Testis (tissue), 3 donors: ENCODE data around the gene ASIC1. TPM values are rescaled to one million over a fixed set of nuclear protein-coding genes. Genes with fewer than 3 reads are reported as not detected.
A peak's percentile ranks its signal among the peaks of the same experiment; 100 is the strongest.

Source experiments
- DNase-seq: peaks from one replicate; pipeline ENCODE4 v3.0.0-alpha.2; 2019
- H3K27ac ChIP-seq, 2 donors: fragments of 200-600 bp; sonication (generic); one replicate each; pipeline ENCODE4 v1.5.1; 2019
- H3K27me3 ChIP-seq: fragments of 200-600 bp; sonication (generic); one replicate; pipeline ENCODE4 v1.5.1; 2019
- H3K36me3 ChIP-seq: fragments of 200-600 bp; sonication (generic); one replicate; pipeline ENCODE4 v1.5.1; 2017; ENCODE audit warnings: low read depth; ENCODE audit errors: missing control alignments
- H3K4me1 ChIP-seq: fragments of 200-600 bp; sonication (generic); one replicate; pipeline ENCODE4 v1.5.1; 2019
- H3K4me3 ChIP-seq, 2 donors: fragments of 200-600 bp; sonication (generic); one replicate each; pipeline ENCODE4 v1.5.1; 2017 to 2019
- H3K9me3 ChIP-seq: fragments of 200-600 bp; sonication (generic); one replicate; pipeline ENCODE4 v1.5.1; 2017
- CTCF ChIP-seq, 3 experiments: fragments of 450-650 bp in 2 of 3; fragments of 200-600 bp in 1 of 3; sonication (generic) in 1 of 3; IDR thresholded peaks; one replicate each; pipeline ENCODE4 v1.5.1; 2016 to 2019; ENCODE audit warnings: antibody characterized with exemption in 3 of 3, mild to moderate bottlenecking in 2 of 3, moderate library complexity in 1 of 3
- POLR2A ChIP-seq: fragments of 450-650 bp; IDR thresholded peaks from one replicate; pipeline ENCODE4 v1.6.1; 2017; ENCODE audit warnings: antibody characterized with exemption, mild to moderate bottlenecking, moderate library complexity
- WGBS, 2 donors: methylation state at CpG; one replicate each; pipeline ENCODE4 v1.1.5; 2018; 5-methylcytosine and 5-hydroxymethylcytosine counted together
- intact Hi-C: fragments of 100-400 bp; cut with DNase I; formaldehyde crosslinking; loops from one replicate; pipeline ENCODE4 v1.15.1; 2023; ENCODE audit warnings: low total_unique reads
- polyA plus RNA-seq: library from polyadenylated mRNA; stranded (reverse); fragments of 350-450 nt; fragmentation: Illumina TruSeq; extraction: RNeasy Lipid Tissue Mini Kit (QIAGEN cat#74804); gene quantifications from one replicate; pipeline ENCODE4 v1.2.3, GENCODE V29; 2014; ENCODE audit warnings: low read depth, low replicate concordance; ENCODE audit not compliant: insufficient read depth
- total RNA-seq, 2 donors: library from RNA; depleted of rRNA; stranded (reverse); fragments of >200 nt; gene quantifications; one replicate each; pipeline ENCODE4 v1.2.3, GENCODE V29; 2016

ASIC1 gene
- total and polyA plus RNA-seq, 3 donors from 2014 or later: 1.9 to 3.5 (median 2.7) TPM

GRCh38 chr12:50111693-50112455 is 54.5 kb downstream of the ASIC1 start, which contains the start of gene COX14:
TSS of gene COX14 (plus strand) at chr12:50112236. CDS start at chr12:50120044, 7,808 bp downstream.
- H3K9me3 ChIP-seq: no peaks in the 10 kb centered on the region
- H3K27ac ChIP-seq: peak within 1 kb of the TSS; percentile 69 to 86
- H3K4me3 ChIP-seq: peak within 1 kb of the TSS; percentile 72 to 88
- H3K27me3 ChIP-seq: no peaks in the 10 kb centered on the region
- intact Hi-C loops: no loop called here
- peaks cover 18% of the 10 kb centered on the region for H3K4me1 ChIP-seq
- WGBS, 2 donors: 0% methylated on average over 46 to 56 of the region's 59 CpGs
- H3K36me3 ChIP-seq: no peaks in the 10 kb centered on the region
- TF ChIP-seq CTCF (IDR thresholded peaks at IDR 0.05) (peak; percentile 83 to 94 (median 91)), POLR2A (peak; percentile 66)
- peak; percentile 100 for DNase-seq

DNA sequence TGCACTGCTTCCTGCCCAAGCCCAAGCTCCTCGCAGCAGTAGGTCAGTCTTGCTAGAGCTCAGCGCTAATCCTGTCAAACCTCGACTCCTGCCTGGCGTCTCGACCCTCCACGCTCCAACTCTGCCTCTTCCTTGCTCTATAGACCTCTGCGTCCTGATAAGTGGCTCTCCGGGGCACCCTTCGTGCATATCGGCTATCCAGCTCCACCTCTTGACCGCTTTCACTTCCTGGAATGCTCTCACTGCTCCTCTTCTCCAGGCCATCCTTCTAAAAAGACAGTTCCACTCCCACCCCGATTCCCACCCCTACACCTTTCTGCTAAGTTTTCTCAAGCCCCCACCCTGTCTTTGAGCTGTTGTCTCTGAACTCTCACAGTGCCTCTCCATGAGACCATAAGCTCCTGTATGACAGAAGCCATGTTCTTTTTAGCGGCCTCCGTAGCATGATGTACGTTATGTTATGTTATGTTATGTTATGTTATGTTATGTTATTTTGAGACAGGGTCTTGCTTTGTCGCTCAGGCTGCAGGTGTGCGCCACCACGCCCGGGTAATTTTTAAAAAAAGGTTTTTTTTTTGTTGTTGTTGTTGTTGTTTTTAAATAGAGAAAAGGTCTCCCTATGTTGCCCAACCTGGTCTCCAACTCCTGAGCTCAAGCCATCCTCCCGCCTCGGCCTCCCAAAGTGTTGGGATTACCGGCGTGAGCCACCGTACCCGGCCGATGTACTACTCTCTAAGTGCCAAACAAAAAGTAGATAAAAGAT is 55.2 kb downstream of the ASIC1 start:
- DNase-seq: peak; percentile 53
- Histone ChIP-seq H3K36me3 (no peaks in the 10 kb centered on the region), H3K27me3 (no peaks in the 10 kb centered on the region), H3K4me1 (peaks cover 22% of the 10 kb centered on the region), H3K4me3 (peak overlapping the region; percentile 72 to 88), H3K9me3 (no peaks in the 10 kb centered on the region), H3K27ac (peak overlapping the region; percentile 69 to 86)
- WGBS, 2 donors: 9 to 13% methylated on average over 26 of the region's 26 CpGs
- TF ChIP-seq POLR2A (no peak), CTCF (IDR thresholded peaks at IDR 0.05) (no peak)
- intact Hi-C loops: no loop called here

DNA sequence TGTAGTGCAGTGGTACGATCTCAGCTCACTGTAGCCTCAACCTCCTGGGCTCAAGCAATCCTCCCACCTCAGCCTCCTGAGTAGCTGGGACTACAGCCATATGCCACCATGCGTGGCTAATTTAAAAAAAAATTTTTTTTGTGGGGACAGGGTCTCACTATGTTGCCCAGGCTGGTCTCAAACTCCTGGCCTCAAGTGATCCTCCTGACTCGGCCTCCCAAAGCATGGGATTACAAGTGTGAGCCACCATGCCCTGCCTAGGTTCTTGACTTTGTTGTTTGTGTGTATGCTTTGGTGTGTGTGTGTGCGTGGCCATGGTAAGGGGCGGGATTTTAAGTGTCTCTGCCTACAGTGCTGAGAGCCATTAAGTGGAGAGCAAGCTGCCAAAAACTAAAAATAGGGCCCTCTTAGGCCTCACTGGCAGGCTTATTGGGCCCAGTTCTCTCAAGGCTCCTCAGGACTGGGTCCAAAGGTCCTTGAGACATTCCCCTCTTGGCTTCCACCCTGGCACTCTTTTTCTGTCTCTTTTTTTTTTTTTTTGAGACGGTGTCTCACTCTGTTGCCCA is 59.7 kb downstream of the ASIC1 start:
- no peak for TF ChIP-seq CTCF (IDR thresholded peaks at IDR 0.05)
- no peak for TF ChIP-seq POLR2A
- no peaks in the 10 kb centered on the region for H3K36me3 ChIP-seq
- no peaks in the 10 kb centered on the region for H3K27me3 ChIP-seq
- no peak overlapping the region for H3K4me3 ChIP-seq
- 73 to 79% methylated on average over 6 of the region's 6 CpGs for WGBS, 2 donors
- no peaks in the 10 kb centered on the region for H3K9me3 ChIP-seq
- intact Hi-C loops: no loop called here
- DNase-seq: no peak
- peaks cover 6% of the 10 kb centered on the region for H3K4me1 ChIP-seq
- peak overlapping the region in 1 of 2 donors; percentile 36 for H3K27ac ChIP-seq

- H3K4me3 ChIP-seq: no peak overlapping the region
- no peaks in the 10 kb centered on the region for H3K27me3 ChIP-seq
- TF ChIP-seq POLR2A: no peak
- no peak for TF ChIP-seq CTCF (IDR thresholded peaks at IDR 0.05)
- no peaks in the 10 kb centered on the region for H3K9me3 ChIP-seq
- intact Hi-C loops: no loop called here
- no peaks in the 10 kb centered on the region for H3K36me3 ChIP-seq
- H3K27ac ChIP-seq: no peak overlapping the region
- H3K4me1 ChIP-seq: peaks cover 6% of the 10 kb centered on the region
- WGBS, 2 donors: 100% methylated on average over 2 of the region's 2 CpGs
- no peak for DNase-seq
These were observed 62.0 kb downstream of the ASIC1 start for GRCh38 chr12:50119387-50119786.
